Measurements from ENCODE around the gene KIF11. TPM values are rescaled to one million over a fixed set of nuclear protein-coding genes. Genes with fewer than 3 reads are reported as not detected.

KIF11 gene
- total RNA-seq, 1 donor from 2014 or later, result 5.7 TPM

- Histone ChIP-seq H3K9me3 (ENCODE audit: control insufficient read depth in 3 of 3, low read length in 3 of 3) (no peaks in the 10 kb centered on the region), H3K27me3 (ENCODE audit: control insufficient read depth in 3 of 3, insufficient read depth in 3 of 3, low read length in 3 of 3) (no peaks in the 10 kb centered on the region), H3K27ac (ENCODE audit: low read depth, low read length) (no peak overlapping the region), H3K4me3 (ENCODE audit: low read length in 3 of 3) (no peak overlapping the region), H3K9ac (ENCODE audit: low read depth in 1 of 3, low read length in 3 of 3) (no peak overlapping the region), H3K36me3 (ENCODE audit: control insufficient read depth in 3 of 3, insufficient read depth in 3 of 3, low read length in 3 of 3) (no peaks in the 10 kb centered on the region), H3K4me1 (ENCODE audit: control insufficient read depth in 3 of 3, insufficient read depth in 3 of 3, low read length in 3 of 3) (no peaks in the 10 kb centered on the region)
These were observed 71.4 kb downstream of the KIF11 start for GRCh38 chr10:92664322-92664721.

- Histone ChIP-seq H3K27me3 (ENCODE audit: control insufficient read depth in 3 of 3, insufficient read depth in 3 of 3, low read length in 3 of 3) (no peaks in the 10 kb centered on the region), H3K9ac (ENCODE audit: low read depth in 1 of 3, low read length in 3 of 3) (no peak overlapping the region), H3K27ac (ENCODE audit: low read depth, low read length) (no peak overlapping the region), H3K36me3 (ENCODE audit: control insufficient read depth in 3 of 3, insufficient read depth in 3 of 3, low read length in 3 of 3) (no peaks in the 10 kb centered on the region), H3K4me1 (ENCODE audit: control insufficient read depth in 3 of 3, insufficient read depth in 3 of 3, low read length in 3 of 3) (no peaks in the 10 kb centered on the region), H3K4me3 (ENCODE audit: low read length in 3 of 3) (no peak overlapping the region), H3K9me3 (ENCODE audit: control insufficient read depth in 3 of 3, low read length in 3 of 3) (no peaks in the 10 kb centered on the region)
These were observed 74.1 kb downstream of the KIF11 start for GRCh38 chr10:92667078-92667477.

GRCh38 chr10:92677708-92678107 is 84.8 kb downstream of the KIF11 start:
- H3K9ac ChIP-seq (ENCODE audit: low read depth in 1 of 3, low read length in 3 of 3), result no peak overlapping the region
- H3K27ac ChIP-seq (ENCODE audit: low read depth, low read length), result no peak overlapping the region
- no peaks in the 10 kb centered on the region for H3K4me1 ChIP-seq (ENCODE audit: control insufficient read depth in 3 of 3, insufficient read depth in 3 of 3, low read length in 3 of 3)
- H3K9me3 ChIP-seq (ENCODE audit: control insufficient read depth in 3 of 3, low read length in 3 of 3), result no peaks in the 10 kb centered on the region
- H3K4me3 ChIP-seq (ENCODE audit: low read length in 3 of 3), result no peak overlapping the region
- no peaks in the 10 kb centered on the region for H3K36me3 ChIP-seq (ENCODE audit: control insufficient read depth in 3 of 3, insufficient read depth in 3 of 3, low read length in 3 of 3)
- H3K27me3 ChIP-seq (ENCODE audit: control insufficient read depth in 3 of 3, insufficient read depth in 3 of 3, low read length in 3 of 3), result no peaks in the 10 kb centered on the region

GRCh38 chr10:92678206-92678605 is 85.3 kb downstream of the KIF11 start:
- Histone ChIP-seq H3K36me3 (ENCODE audit: control insufficient read depth in 3 of 3, insufficient read depth in 3 of 3, low read length in 3 of 3) (no peaks in the 10 kb centered on the region), H3K4me1 (ENCODE audit: control insufficient read depth in 3 of 3, insufficient read depth in 3 of 3, low read length in 3 of 3) (no peaks in the 10 kb centered on the region), H3K9me3 (ENCODE audit: control insufficient read depth in 3 of 3, low read length in 3 of 3) (no peaks in the 10 kb centered on the region)

GRCh38 chr10:92681306-92681834 is 88.4 kb downstream of the KIF11 start:
- no peaks in the 10 kb centered on the region for H3K27me3 ChIP-seq (ENCODE audit: control insufficient read depth in 3 of 3, insufficient read depth in 3 of 3, low read length in 3 of 3)
- H3K36me3 ChIP-seq (ENCODE audit: control insufficient read depth in 3 of 3, insufficient read depth in 3 of 3, low read length in 3 of 3), result no peaks in the 10 kb centered on the region
- H3K9me3 ChIP-seq (ENCODE audit: control insufficient read depth in 3 of 3, low read length in 3 of 3), result no peaks in the 10 kb centered on the region
- no peak overlapping the region for H3K4me3 ChIP-seq (ENCODE audit: low read length in 3 of 3)
- no peak overlapping the region for H3K27ac ChIP-seq (ENCODE audit: low read depth, low read length)
- no peak overlapping the region for H3K9ac ChIP-seq (ENCODE audit: low read depth in 1 of 3, low read length in 3 of 3)
- H3K4me1 ChIP-seq (ENCODE audit: control insufficient read depth in 3 of 3, insufficient read depth in 3 of 3, low read length in 3 of 3), result no peaks in the 10 kb centered on the region

More at GRCh38 chr10:92678206-92678605, 85.3 kb downstream of the KIF11 start:
- Histone ChIP-seq H3K9ac (ENCODE audit: low read depth in 1 of 3, low read length in 3 of 3) (no peak overlapping the region), H3K27ac (ENCODE audit: low read depth, low read length) (no peak overlapping the region), H3K4me3 (ENCODE audit: low read length in 3 of 3) (no peak overlapping the region), H3K27me3 (ENCODE audit: control insufficient read depth in 3 of 3, insufficient read depth in 3 of 3, low read length in 3 of 3) (no peaks in the 10 kb centered on the region)

GRCh38 chr10:92688573-92688926 is 95.6 kb downstream of the KIF11 start:
- peak overlapping the region; percentile 59 to 67 (median 60) for H3K4me3 ChIP-seq (ENCODE audit: low read length in 3 of 3)
- H3K27me3 ChIP-seq (ENCODE audit: control insufficient read depth in 3 of 3, insufficient read depth in 3 of 3, low read length in 3 of 3), result peaks cover 28 to 38% (median 32%) of the 10 kb centered on the region in 3 donors
- H3K9ac ChIP-seq (ENCODE audit: low read depth in 1 of 3, low read length in 3 of 3), result no peak overlapping the region
- no peaks in the 10 kb centered on the region for H3K36me3 ChIP-seq (ENCODE audit: control insufficient read depth in 3 of 3, insufficient read depth in 3 of 3, low read length in 3 of 3)
- H3K27ac ChIP-seq (ENCODE audit: low read depth, low read length), result no peak overlapping the region
- no peaks in the 10 kb centered on the region for H3K9me3 ChIP-seq (ENCODE audit: control insufficient read depth in 3 of 3, low read length in 3 of 3)
- H3K4me1 ChIP-seq (ENCODE audit: control insufficient read depth in 3 of 3, insufficient read depth in 3 of 3, low read length in 3 of 3), result peaks cover 0 to 8% (median 6%) of the 10 kb centered on the region in 3 donors

- no peaks in the 10 kb centered on the region for H3K36me3 ChIP-seq (ENCODE audit: control insufficient read depth in 3 of 3, insufficient read depth in 3 of 3, low read length in 3 of 3)
These were observed 96.2 kb downstream of the KIF11 start for GRCh38 chr10:92688927-92689662.

GRCh38 chr10:92689663-92690210 is 96.8 kb downstream of the KIF11 start, which contains the start of gene HHEX:
Gene HHEX (plus strand): TSS chr10:92689955. CDS start chr10:92689987, 32 bp downstream.
- H3K9ac ChIP-seq (ENCODE audit: low read depth in 1 of 3, low read length in 3 of 3), result peak within 1 kb of the TSS; percentile 33 to 72 (median 45)
- H3K4me1 ChIP-seq (ENCODE audit: control insufficient read depth in 3 of 3, insufficient read depth in 3 of 3, low read length in 3 of 3), result peaks cover 0 to 8% (median 6%) of the 10 kb centered on the region in 3 donors
- no peaks in the 10 kb centered on the region for H3K36me3 ChIP-seq (ENCODE audit: control insufficient read depth in 3 of 3, insufficient read depth in 3 of 3, low read length in 3 of 3)
- no peaks in the 10 kb centered on the region for H3K9me3 ChIP-seq (ENCODE audit: control insufficient read depth in 3 of 3, low read length in 3 of 3)
- H3K27me3 ChIP-seq (ENCODE audit: control insufficient read depth in 3 of 3, insufficient read depth in 3 of 3, low read length in 3 of 3), result peaks cover 28 to 38% (median 32%) of the 10 kb centered on the region in 3 donors
- peak within 1 kb of the TSS; percentile 70 for H3K27ac ChIP-seq (ENCODE audit: low read depth, low read length)
- peak within 1 kb of the TSS; percentile 59 to 67 (median 60) for H3K4me3 ChIP-seq (ENCODE audit: low read length in 3 of 3)

More at GRCh38 chr10:92688927-92689662, 96.2 kb downstream of the KIF11 start:
- Histone ChIP-seq H3K9ac (ENCODE audit: low read depth in 1 of 3, low read length in 3 of 3) (peak overlapping the region; percentile 33 to 66 (median 45)), H3K27me3 (ENCODE audit: control insufficient read depth in 3 of 3, insufficient read depth in 3 of 3, low read length in 3 of 3) (peaks cover 28 to 38% (median 32%) of the 10 kb centered on the region in 3 donors), H3K4me3 (ENCODE audit: low read length in 3 of 3) (peak overlapping the region; percentile 59 to 67 (median 60)), H3K4me1 (ENCODE audit: control insufficient read depth in 3 of 3, insufficient read depth in 3 of 3, low read length in 3 of 3) (peaks cover 0 to 8% (median 6%) of the 10 kb centered on the region in 3 donors), H3K27ac (ENCODE audit: low read depth, low read length) (no peak overlapping the region), H3K9me3 (ENCODE audit: control insufficient read depth in 3 of 3, low read length in 3 of 3) (no peaks in the 10 kb centered on the region)

- Histone ChIP-seq H3K4me3 (ENCODE audit: low read length in 3 of 3) (peak overlapping the region; percentile 51 to 60 (median 60)), H3K4me1 (ENCODE audit: control insufficient read depth in 3 of 3, insufficient read depth in 3 of 3, low read length in 3 of 3) (peaks cover 0 to 8% (median 6%) of the 10 kb centered on the region in 3 donors), H3K9ac (ENCODE audit: low read depth in 1 of 3, low read length in 3 of 3) (peak overlapping the region in 1 of 3 donors; percentile 72), H3K27ac (ENCODE audit: low read depth, low read length) (peak overlapping the region; percentile 70), H3K9me3 (ENCODE audit: control insufficient read depth in 3 of 3, low read length in 3 of 3) (no peaks in the 10 kb centered on the region), H3K27me3 (ENCODE audit: control insufficient read depth in 3 of 3, insufficient read depth in 3 of 3, low read length in 3 of 3) (peaks cover 32 to 38% (median 36%) of the 10 kb centered on the region in 3 donors), H3K36me3 (ENCODE audit: control insufficient read depth in 3 of 3, insufficient read depth in 3 of 3, low read length in 3 of 3) (no peaks in the 10 kb centered on the region)
These were observed 97.4 kb downstream of the KIF11 start for GRCh38 chr10:92690211-92690914.

Measured in skeletal muscle tissue (tissue), 4 donors.